ENCODE data around the gene HS2ST1. TPM values are rescaled to one million over a fixed set of nuclear protein-coding genes. Genes with fewer than 3 reads are reported as not detected.
A peak's percentile ranks its signal among the peaks of the same experiment; 100 is the strongest.
"Not testable (repeated sequence)": the region's sequence is repeated elsewhere in the genome, so short reads cannot be mapped to it uniquely, and the experiment has no call there.

Gene HS2ST1
- polyA plus RNA-seq, 1 donor (not counting 4 experiments of a cell fraction or from before 2014, with no cell fraction given), result 18.7 TPM

- dilution Hi-C loops (cut with MboI; ENCODE audit: extremely low pct_ligation_motif_present, low sequenced_read_pairs), result no loop called here
- no peak overlapping the region for H3K27ac ChIP-seq (ENCODE audit: control insufficient read depth, insufficient read depth, low read length)
- no peaks in the 10 kb centered on the region for H3K79me2 ChIP-seq (ENCODE audit: control insufficient read depth, insufficient read depth, low read length)
- TF ChIP-seq CTCF (optimal IDR thresholded peaks at IDR 0.05 in 1 of 3, IDR thresholded peaks at IDR 0.05 in 1 of 3, conservative IDR thresholded peaks at IDR 0.05 in 1 of 3; ENCODE audit: extremely low read depth in 1 of 3, insufficient read depth in 2 of 3, low read length in 3 of 3), result no peak
- no peak overlapping the region for H3K9ac ChIP-seq (ENCODE audit: control insufficient read depth, extremely low read depth, insufficient read depth, low read length)
- no peaks in the 10 kb centered on the region for H4K20me1 ChIP-seq (ENCODE audit: control insufficient read depth, extremely low read depth, insufficient read depth, low read length)
- no peak for FAIRE-seq
- H3K4me1 ChIP-seq (ENCODE audit: control insufficient read depth, extremely low read depth, insufficient read depth, low read length), result no peaks in the 10 kb centered on the region
- no peak overlapping the region for H3K4me2 ChIP-seq (ENCODE audit: control insufficient read depth, extremely low read depth, insufficient read depth, low read depth, low read length)
- H3K9me1 ChIP-seq (ENCODE audit: control insufficient read depth, extremely low read depth, insufficient read depth, low read length), result no peaks in the 10 kb centered on the region
- no peaks in the 10 kb centered on the region for H3K9me3 ChIP-seq (ENCODE audit: control insufficient read depth, low read depth, low read length)
- DNase-seq (ENCODE audit: low read depth, low spot score), result no peak
- no peaks in the 10 kb centered on the region for H3K27me3 ChIP-seq (ENCODE audit: control insufficient read depth, extremely low read depth, insufficient read depth, low read length)
- H2AFZ ChIP-seq (ENCODE audit: control insufficient read depth, low read length), result no peak overlapping the region
- H3K4me3 ChIP-seq (ENCODE audit: control insufficient read depth in 2 of 3, extremely low read depth in 1 of 3, insufficient read depth in 2 of 3, low read depth in 1 of 3, low read length in 3 of 3), result no peak overlapping the region
- no peaks in the 10 kb centered on the region for H3K36me3 ChIP-seq (ENCODE audit: control insufficient read depth in 2 of 2, extremely low read depth in 1 of 2, insufficient read depth in 2 of 2, low read length in 2 of 2)
These were observed 108.9 kb downstream of the HS2ST1 start for GRCh38 chr1:87023326-87023725.

- H3K27ac ChIP-seq (ENCODE audit: control insufficient read depth, insufficient read depth, low read length), result no peak overlapping the region
- no peaks in the 10 kb centered on the region for H3K9me3 ChIP-seq (ENCODE audit: control insufficient read depth, low read depth, low read length)
- H3K4me2 ChIP-seq (ENCODE audit: control insufficient read depth, extremely low read depth, insufficient read depth, low read depth, low read length), result no peak overlapping the region
- TF ChIP-seq CTCF (optimal IDR thresholded peaks at IDR 0.05 in 1 of 3, IDR thresholded peaks at IDR 0.05 in 1 of 3, conservative IDR thresholded peaks at IDR 0.05 in 1 of 3; ENCODE audit: extremely low read depth in 1 of 3, insufficient read depth in 2 of 3, low read length in 3 of 3), result peak; percentile 48 to 59 (median 52)
- TF ChIP-seq EZH2 (IDR thresholded peaks at IDR 0.05; ENCODE audit: low read length), result no peak
- no peaks in the 10 kb centered on the region for H3K79me2 ChIP-seq (ENCODE audit: control insufficient read depth, insufficient read depth, low read length)
- no peaks in the 10 kb centered on the region for H3K9me1 ChIP-seq (ENCODE audit: control insufficient read depth, extremely low read depth, insufficient read depth, low read length)
- peak; percentile 53 for FAIRE-seq
- DNase-seq (ENCODE audit: low read depth, low spot score), result no peak
- H4K20me1 ChIP-seq (ENCODE audit: control insufficient read depth, extremely low read depth, insufficient read depth, low read length), result no peaks in the 10 kb centered on the region
- dilution Hi-C loops (cut with MboI; ENCODE audit: extremely low pct_ligation_motif_present, low sequenced_read_pairs), result no loop called here
- no peaks in the 10 kb centered on the region for H3K4me1 ChIP-seq (ENCODE audit: control insufficient read depth, extremely low read depth, insufficient read depth, low read length)
- no peak overlapping the region for H3K9ac ChIP-seq (ENCODE audit: control insufficient read depth, extremely low read depth, insufficient read depth, low read length)
- H2AFZ ChIP-seq (ENCODE audit: control insufficient read depth, low read length), result no peak overlapping the region
- H3K4me3 ChIP-seq (ENCODE audit: control insufficient read depth in 2 of 3, extremely low read depth in 1 of 3, insufficient read depth in 2 of 3, low read depth in 1 of 3, low read length in 3 of 3), result no peak overlapping the region
- no peaks in the 10 kb centered on the region for H3K36me3 ChIP-seq (ENCODE audit: control insufficient read depth in 2 of 2, extremely low read depth in 1 of 2, insufficient read depth in 2 of 2, low read length in 2 of 2)
- no peaks in the 10 kb centered on the region for H3K27me3 ChIP-seq (ENCODE audit: control insufficient read depth, extremely low read depth, insufficient read depth, low read length)
These were observed 110.6 kb downstream of the HS2ST1 start for GRCh38 chr1:87024936-87025540.

DNA sequence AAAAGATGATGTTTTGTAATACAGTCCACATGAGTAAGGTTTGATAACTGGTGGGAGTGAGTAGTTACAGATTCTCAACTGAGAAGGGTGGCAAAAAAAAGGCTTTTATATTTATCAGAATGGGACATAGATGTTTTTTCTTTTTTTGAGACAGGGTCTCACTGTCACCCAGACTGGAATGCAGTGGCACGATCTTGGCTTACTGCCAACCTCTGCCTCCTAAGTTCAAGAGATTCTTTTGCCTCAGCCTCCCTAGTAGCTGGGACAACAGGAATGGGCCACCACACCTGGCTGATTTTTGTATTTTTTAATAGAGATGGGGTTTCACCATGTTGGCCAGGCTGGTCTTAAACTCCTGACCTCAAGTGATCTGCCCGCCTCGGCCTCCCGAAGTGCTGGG lies 113.1 kb downstream of the HS2ST1 start:
- H3K79me2 ChIP-seq (ENCODE audit: control insufficient read depth, insufficient read depth, low read length); H3K36me3 ChIP-seq (ENCODE audit: control insufficient read depth in 2 of 2, extremely low read depth in 1 of 2, insufficient read depth in 2 of 2, low read length in 2 of 2); DNase-seq (ENCODE audit: low read depth, low spot score); H3K4me3 ChIP-seq (ENCODE audit: control insufficient read depth in 2 of 3, extremely low read depth in 1 of 3, insufficient read depth in 2 of 3, low read depth in 1 of 3, low read length in 3 of 3); H3K9ac ChIP-seq (ENCODE audit: control insufficient read depth, extremely low read depth, insufficient read depth, low read length); H3K4me1 ChIP-seq (ENCODE audit: control insufficient read depth, extremely low read depth, insufficient read depth, low read length); dilution Hi-C loops (cut with MboI; ENCODE audit: extremely low pct_ligation_motif_present, low sequenced_read_pairs); H4K20me1 ChIP-seq (ENCODE audit: control insufficient read depth, extremely low read depth, insufficient read depth, low read length); H3K9me1 ChIP-seq (ENCODE audit: control insufficient read depth, extremely low read depth, insufficient read depth, low read length); H3K9me3 ChIP-seq (ENCODE audit: control insufficient read depth, low read depth, low read length); H2AFZ ChIP-seq (ENCODE audit: control insufficient read depth, low read length); H3K27ac ChIP-seq (ENCODE audit: control insufficient read depth, insufficient read depth, low read length); H3K27me3 ChIP-seq (ENCODE audit: control insufficient read depth, extremely low read depth, insufficient read depth, low read length); H3K4me2 ChIP-seq (ENCODE audit: control insufficient read depth, extremely low read depth, insufficient read depth, low read depth, low read length); FAIRE-seq: not testable (repeated sequence)

Data from keratinocyte (primary cell).